Astrocyte (in vitro differentiated cells and primary cell): ENCODE data around the gene TESPA1. TPM values are rescaled to one million over a fixed set of nuclear protein-coding genes. Genes with fewer than 3 reads are reported as not detected.
A peak's percentile ranks its signal among the peaks of the same experiment; 100 is the strongest.

ENCODE experiments used
- DNase-seq: peaks from one replicate; pipeline ENCODE4 v3.0.0-alpha.2; 2010; ENCODE audit warnings: low read depth
- FAIRE-seq: peaks from 2 replicates; lab custom pipeline; 2011; peaks lifted over from hg19 to GRCh38; lab: Jason Lieb, UNC
- H2AFZ ChIP-seq: 2 replicates; pipeline ENCODE4 v1.6.0; 2012; ENCODE audit warnings: low read depth, low read length, inconsistent platforms
- H3K27ac ChIP-seq: 2 replicates; pipeline ENCODE4 v1.5.1; 2011; ENCODE audit warnings: low read depth, low read length, inconsistent platforms
- H3K27me3 ChIP-seq: 2 replicates; pipeline ENCODE4 v1.6.0; 2011; ENCODE audit warnings: low read length, inconsistent platforms; ENCODE audit not compliant: insufficient read depth
- H3K36me3 ChIP-seq: 2 replicates; pipeline ENCODE4 v1.5.1; 2011; ENCODE audit warnings: low read length, inconsistent platforms; ENCODE audit not compliant: insufficient read depth
- H3K4me1 ChIP-seq: 2 replicates; pipeline ENCODE4 v1.5.1; 2011; ENCODE audit warnings: low read length, inconsistent platforms; ENCODE audit not compliant: insufficient read depth
- H3K4me2 ChIP-seq: 2 replicates; pipeline ENCODE4 v1.6.0; 2012; ENCODE audit warnings: low read length, inconsistent platforms
- H3K4me3 ChIP-seq: 2 replicates; pipeline ENCODE4 v1.5.1; 2011; ENCODE audit warnings: low read depth, mild to moderate bottlenecking, low read length, inconsistent platforms; ENCODE audit not compliant: insufficient read depth
- H3K79me2 ChIP-seq: 2 replicates; pipeline ENCODE4 v1.6.0; 2012; ENCODE audit warnings: mild to moderate bottlenecking, low read length, inconsistent platforms; ENCODE audit not compliant: insufficient read depth
- H3K9ac ChIP-seq: 2 replicates; pipeline ENCODE4 v1.6.0; 2012; ENCODE audit warnings: mild to moderate bottlenecking, low read length, inconsistent platforms
- H3K9me3 ChIP-seq: 2 replicates; pipeline ENCODE4 v1.5.1; 2012; ENCODE audit warnings: low read depth, mild to moderate bottlenecking, low read length, inconsistent platforms; ENCODE audit not compliant: insufficient read depth
- H4K20me1 ChIP-seq: 2 replicates; pipeline ENCODE4 v1.6.0; 2012; ENCODE audit warnings: low read length, inconsistent platforms; ENCODE audit not compliant: insufficient read depth
- H3K27ac Mint-ChIP-seq: one replicate; pipeline ENCODE4 v1.8.0; 2021; ENCODE audit warnings: mild to moderate bottlenecking, mixed read lengths; ENCODE audit not compliant: unreplicated experiment
- H3K27me3 Mint-ChIP-seq: one replicate; pipeline ENCODE4 v1.8.0; 2021; ENCODE audit warnings: low read depth, mixed read lengths; ENCODE audit not compliant: unreplicated experiment
- H3K36me3 Mint-ChIP-seq: one replicate; pipeline ENCODE4 v1.8.0; 2021; ENCODE audit warnings: low read depth, mixed read lengths; ENCODE audit not compliant: unreplicated experiment
- H3K4me1 Mint-ChIP-seq: one replicate; pipeline ENCODE4 v1.8.0; 2021; ENCODE audit warnings: low read depth, mixed read lengths; ENCODE audit not compliant: unreplicated experiment
- H3K4me3 Mint-ChIP-seq: one replicate; pipeline ENCODE4 v1.8.0; 2021; ENCODE audit warnings: mild to moderate bottlenecking, moderate library complexity, mixed read lengths; ENCODE audit not compliant: unreplicated experiment
- H3K9me3 Mint-ChIP-seq: one replicate; pipeline ENCODE4 v1.8.0; 2021; ENCODE audit warnings: mild to moderate bottlenecking, mixed read lengths; ENCODE audit not compliant: unreplicated experiment
- CTCF ChIP-seq: IDR thresholded peaks from 2 replicates; pipeline ENCODE4 v1.5.1; 2011; ENCODE audit warnings: low read depth, mild to moderate bottlenecking, inconsistent platforms, low read length, moderate library complexity; ENCODE audit not compliant: insufficient read depth
- EZH2 ChIP-seq: IDR thresholded peaks from 2 replicates; pipeline ENCODE4 v1.6.1; 2012; ENCODE audit warnings: mild to moderate bottlenecking, low read length, inconsistent platforms; ENCODE audit not compliant: insufficient read depth
- total RNA-seq: library from RNA; stranded (reverse); gene quantifications from 2 replicates; pipeline ENCODE4 v1.2.1, GENCODE V29; 2021

The TESPA1 gene
- total RNA-seq, 1 donor from 2014 or later, result 0.23 TPM

- H3K27me3 Mint-ChIP-seq, result no peaks in the 10 kb centered on the region
- Histone ChIP-seq H3K4me3 (no peak overlapping the region), H4K20me1 (no peaks in the 10 kb centered on the region), H3K9ac (no peak overlapping the region), H3K79me2 (no peaks in the 10 kb centered on the region), H3K27me3 (no peaks in the 10 kb centered on the region), H3K4me1 (no peaks in the 10 kb centered on the region), H3K9me3 (no peaks in the 10 kb centered on the region), H3K27ac (no peak overlapping the region), H3K36me3 (no peaks in the 10 kb centered on the region), H3K4me2 (no peak overlapping the region), H2AFZ (no peak overlapping the region)
- peaks cover 6% of the 10 kb centered on the region for H3K4me1 Mint-ChIP-seq
- TF ChIP-seq CTCF, result no peak
- no peak for TF ChIP-seq EZH2
- H3K4me3 Mint-ChIP-seq, result no peak overlapping the region
- peaks cover 1% of the 10 kb centered on the region for H3K9me3 Mint-ChIP-seq
- FAIRE-seq (no peak), DNase-seq (no peak)
- no peaks in the 10 kb centered on the region for H3K36me3 Mint-ChIP-seq
- no peak overlapping the region for H3K27ac Mint-ChIP-seq
Observed at GRCh38 chr12:55008944-55009585, 24.5 kb upstream of the TESPA1 start.

DNA sequence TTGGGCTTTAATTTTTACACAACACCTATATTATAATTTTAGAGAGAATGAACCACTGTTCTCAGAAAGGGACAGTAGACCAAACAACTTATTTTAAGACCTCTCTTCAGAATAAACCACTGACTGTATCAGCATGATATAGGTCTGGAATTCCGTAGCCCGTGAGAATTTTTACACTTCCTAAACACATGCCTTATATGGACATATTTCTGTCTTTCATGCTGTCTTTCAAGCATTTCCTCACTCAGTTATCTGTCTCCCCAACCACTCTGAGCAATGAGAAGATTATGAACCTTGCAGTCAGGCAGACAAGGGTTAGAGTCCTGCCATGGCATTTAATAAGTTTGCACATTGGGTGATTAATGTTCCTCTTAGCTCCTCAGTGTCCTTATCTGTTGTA is 17.8 kb upstream of the TESPA1 start:
- DNase-seq (no peak), FAIRE-seq (no peak)
- H3K4me3 Mint-ChIP-seq, result no peak overlapping the region
- Histone ChIP-seq H3K79me2 (no peaks in the 10 kb centered on the region), H3K9ac (no peak overlapping the region), H4K20me1 (no peaks in the 10 kb centered on the region), H3K4me1 (no peaks in the 10 kb centered on the region), H3K9me3 (no peaks in the 10 kb centered on the region), H3K27ac (no peak overlapping the region), H3K27me3 (no peaks in the 10 kb centered on the region), H3K36me3 (no peaks in the 10 kb centered on the region), H3K4me2 (no peak overlapping the region), H3K4me3 (no peak overlapping the region), H2AFZ (no peak overlapping the region)
- TF ChIP-seq EZH2, result no peak
- no peak for TF ChIP-seq CTCF
- no peaks in the 10 kb centered on the region for H3K36me3 Mint-ChIP-seq
- H3K27me3 Mint-ChIP-seq, result peaks cover 2% of the 10 kb centered on the region
- peak overlapping the region; percentile 74 for H3K27ac Mint-ChIP-seq
- no peaks in the 10 kb centered on the region for H3K9me3 Mint-ChIP-seq
- H3K4me1 Mint-ChIP-seq, result peaks cover 9% of the 10 kb centered on the region

DNA sequence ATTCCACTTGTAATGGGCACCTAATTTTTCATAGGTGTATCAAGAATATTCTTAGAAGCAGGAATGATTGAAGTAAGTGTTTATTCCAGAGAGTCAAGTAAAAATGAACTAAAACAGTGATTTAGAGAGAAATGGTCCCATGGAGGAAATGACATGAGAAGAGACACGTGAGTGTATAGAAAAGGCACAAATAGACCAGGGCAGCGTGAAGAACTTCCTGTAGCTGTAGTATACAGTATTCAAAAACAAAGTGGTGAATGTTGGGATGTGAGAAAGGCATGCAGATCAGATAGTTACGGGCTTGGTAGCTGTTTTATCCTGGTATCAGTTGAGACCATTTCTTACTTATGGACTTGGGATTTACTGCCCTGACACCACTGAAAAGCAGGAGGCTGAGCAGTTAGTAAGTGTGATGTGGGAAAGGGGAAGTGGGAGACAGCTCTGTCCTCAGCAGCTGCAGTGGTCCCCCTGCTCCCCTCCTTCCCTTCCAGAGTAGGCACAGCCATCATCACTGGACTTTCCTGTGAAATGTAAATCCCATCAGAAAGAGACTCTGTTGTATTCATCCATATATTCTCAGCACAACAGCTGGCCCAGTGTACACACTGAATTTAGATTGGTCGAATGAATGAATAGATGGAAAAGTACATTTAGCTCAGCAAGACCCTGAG is 16.8 kb upstream of the TESPA1 start:
- Histone ChIP-seq H3K36me3 (no peaks in the 10 kb centered on the region), H2AFZ (no peak overlapping the region), H3K27me3 (no peaks in the 10 kb centered on the region), H3K79me2 (no peaks in the 10 kb centered on the region), H3K4me1 (no peaks in the 10 kb centered on the region), H3K9ac (no peak overlapping the region), H3K9me3 (no peaks in the 10 kb centered on the region), H4K20me1 (no peaks in the 10 kb centered on the region), H3K4me3 (no peak overlapping the region), H3K27ac (no peak overlapping the region), H3K4me2 (no peak overlapping the region)
- Mint-ChIP-seq H3K27ac (no peak overlapping the region), H3K36me3 (no peaks in the 10 kb centered on the region), H3K27me3 (peaks cover 5% of the 10 kb centered on the region), H3K4me1 (peaks cover 9% of the 10 kb centered on the region), H3K4me3 (no peak overlapping the region), H3K9me3 (no peaks in the 10 kb centered on the region)
- TF ChIP-seq CTCF (no peak), EZH2 (no peak)
- FAIRE-seq (no peak), DNase-seq (no peak)
